HCT116 (cell line): ENCODE data around the gene EYA4.

Experiments
- CTCF ChIP-seq, 3 experiments: fragments of 200-600 bp in 1 of 3; sonication (generic) in 1 of 3; IDR thresholded peaks in 2 of 3; conservative IDR thresholded peaks in 1 of 3; 2 replicates each; pipeline ENCODE4 v1.5.1; 2012 to 2017; ENCODE audit warnings: low read depth in 2 of 3, low read length in 2 of 3, antibody characterized with exemption in 1 of 3, borderline replicate concordance in 1 of 3, control low read depth in 1 of 3, mild to moderate bottlenecking in 1 of 3, mixed read lengths in 1 of 3, mixed run types in 1 of 3, moderate library complexity in 1 of 3; ENCODE audit not compliant: insufficient read depth in 1 of 3
- EZH2 ChIP-seq: fragments of 200-600 bp; sonication (generic); IDR thresholded peaks from 2 replicates; pipeline ENCODE4 v1.6.1; 2017; ENCODE audit warnings: antibody characterized with exemption, mixed run types
- EZH2phosphoT487 ChIP-seq: fragments of 200-600 bp; IDR thresholded peaks from 2 replicates; pipeline ENCODE4 v1.6.1; 2018; ENCODE audit warnings: antibody characterized with exemption, borderline replicate concordance
- RAD21 ChIP-seq: IDR thresholded peaks from 2 replicates; pipeline ENCODE4 v1.6.1; 2012; ENCODE audit warnings: low read depth, mild to moderate bottlenecking
- ZNF274 ChIP-seq: fragments of 200-500 bp; sonication (Bioruptor generic); IDR thresholded peaks from 2 replicates; pipeline ENCODE4 v1.6.1; 2014; ENCODE audit warnings: mild to moderate bottlenecking, low read depth, low read length, inconsistent platforms

- TF ChIP-seq CTCF (IDR thresholded peaks at IDR 0.05 in 2 of 3, conservative IDR thresholded peaks at IDR 0.05 in 1 of 3; ENCODE audit: borderline replicate concordance in 1 of 3, insufficient read depth in 1 of 3, low read depth in 2 of 3, low read length in 2 of 3) (no peak), ZNF274 (no peak), EZH2phosphoT487 (no peak), RAD21 (no peak), EZH2 (no peak)
Measured at GRCh38 chr6:133550026-133550425, 308.9 kb downstream of the EYA4 start.
